T-helper 1 cell treated with Interleukin-12 subunit alpha and Interleukin-12 subunit beta and Interleukin-4 antibody, amounts not matched to agents 30 ng/mL and 1 ng/mL, for 36 hours (primary cell): ENCODE data around the gene CD48. TPM values are rescaled to one million over a fixed set of nuclear protein-coding genes. Genes with fewer than 3 reads are reported as not detected.

ENCODE experiments used
- intact Hi-C: fragments of 100-400 bp; cut with micrococcal nuclease; formaldehyde crosslinking; loops from one replicate; pipeline ENCODE4 v1.15.1; 2024
- total RNA-seq: library from RNA; stranded (reverse); gene quantifications from 2 replicates; pipeline ENCODE4 v1.2.3, GENCODE V29; 2022

The CD48 gene
- total RNA-seq, 1 donor from 2014 or later: 235 TPM

DNA sequence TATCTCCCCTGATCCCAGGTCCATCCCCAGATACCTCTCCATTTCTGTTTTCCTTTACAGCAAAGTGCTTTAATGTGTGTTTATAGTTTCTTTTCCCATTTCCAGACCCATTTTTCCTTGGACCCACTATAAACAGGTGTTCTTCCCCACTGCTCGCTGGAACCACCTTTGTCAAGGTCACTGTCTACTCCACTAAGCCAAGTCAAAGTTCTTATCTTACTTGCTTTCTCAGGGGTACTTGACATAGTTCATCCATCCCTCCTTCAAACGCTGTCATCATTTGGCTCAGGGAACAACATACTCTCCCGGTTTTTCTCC lies 73.1 kb downstream of the CD48 start:
- intact Hi-C loops: loop anchor here (1.0 to 2.0 kb wide), 5 partner anchors 9 to 480 kb away; partner anchors contain the start of genes CD48, NIT1, PFDN2 and SLAMF1

DNA sequence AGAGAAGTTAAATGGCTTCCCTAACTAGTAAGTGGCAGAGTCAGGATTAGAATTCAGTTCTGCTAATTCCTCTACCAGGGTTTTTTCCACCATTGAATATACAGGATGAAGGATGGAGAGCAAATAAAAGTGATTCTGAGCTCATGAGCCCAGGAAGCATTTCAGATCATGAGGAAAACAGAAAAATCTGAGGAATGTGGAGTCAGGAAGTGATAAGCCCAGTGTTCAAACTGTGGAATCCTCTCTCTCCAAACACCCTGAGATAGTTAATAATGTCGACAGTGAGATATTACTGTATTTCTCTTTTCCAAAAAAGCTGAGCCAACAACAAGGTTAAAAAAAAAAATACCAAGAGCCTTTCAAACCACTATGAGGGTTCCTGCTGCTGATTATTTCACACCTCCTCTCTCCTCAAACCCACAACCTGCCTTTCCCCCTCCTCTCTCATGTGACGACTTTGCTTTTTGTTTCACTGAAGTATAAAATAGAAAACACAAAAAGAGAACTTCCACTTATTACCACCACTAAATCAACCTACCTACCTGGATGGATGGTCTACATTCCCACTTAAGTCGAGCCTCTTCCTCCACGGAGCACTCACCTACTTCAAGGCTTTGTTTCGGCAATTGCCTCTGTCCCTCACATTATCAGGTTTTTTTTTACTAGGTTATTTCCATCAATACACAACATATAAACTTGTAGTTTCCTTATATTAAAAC lies 73.6 kb downstream of the CD48 start:
- intact Hi-C loops: loop anchor here (1.0 to 2.0 kb wide), 5 partner anchors 9 to 481 kb away; partner anchors contain the start of genes CD48, NIT1, PFDN2 and SLAMF1

DNA sequence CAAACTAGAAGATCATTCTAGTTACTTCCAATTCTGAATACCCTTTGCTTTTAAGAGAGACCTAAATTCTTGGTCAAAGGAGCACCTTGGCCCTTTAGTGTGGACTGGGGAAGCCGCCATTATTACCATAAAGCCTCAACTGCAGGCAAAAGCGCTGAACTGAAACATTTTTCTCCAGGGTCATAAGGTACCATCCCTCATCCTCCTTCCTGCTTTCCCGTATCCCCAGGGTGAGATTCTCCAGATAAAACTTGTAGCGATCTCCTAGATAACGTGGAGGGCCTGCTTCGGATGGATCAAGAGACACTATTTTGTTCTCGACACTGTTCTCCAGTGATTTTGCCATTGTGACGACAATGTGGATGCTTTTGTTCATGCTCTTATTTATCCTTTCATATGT lies 74.6 kb downstream of the CD48 start:
- intact Hi-C loops: no loop called here

DNA sequence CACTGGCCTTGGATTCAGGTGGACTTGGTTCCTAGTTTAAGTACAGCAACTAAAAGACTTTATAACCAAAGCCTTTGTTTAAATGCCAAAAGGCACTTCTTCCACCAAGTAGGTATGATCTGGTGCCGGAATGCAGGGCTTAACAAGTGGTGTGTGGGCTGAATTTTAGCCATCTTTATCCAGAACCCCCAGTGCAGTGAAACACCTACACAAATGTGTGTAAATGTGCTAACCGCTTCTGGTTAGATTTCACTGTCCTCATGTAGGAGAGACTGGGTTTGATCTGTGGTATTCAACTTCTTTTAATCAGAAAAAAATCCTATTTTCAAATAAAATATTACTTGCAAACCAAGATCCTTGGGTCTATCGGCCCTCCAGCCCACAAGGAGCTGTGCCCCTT lies 75.1 kb downstream of the CD48 start:
- intact Hi-C loops: no loop called here

GRCh38 chr1:160636076-160636475 lies 75.5 kb downstream of the CD48 start:
- intact Hi-C loops: no loop called here

- intact Hi-C loops: no loop called here
These were observed 76.8 kb downstream of the CD48 start for GRCh38 chr1:160634543-160635491.

GRCh38 chr1:160633330-160633903 lies 78.2 kb downstream of the CD48 start:
- intact Hi-C loops: no loop called here

DNA sequence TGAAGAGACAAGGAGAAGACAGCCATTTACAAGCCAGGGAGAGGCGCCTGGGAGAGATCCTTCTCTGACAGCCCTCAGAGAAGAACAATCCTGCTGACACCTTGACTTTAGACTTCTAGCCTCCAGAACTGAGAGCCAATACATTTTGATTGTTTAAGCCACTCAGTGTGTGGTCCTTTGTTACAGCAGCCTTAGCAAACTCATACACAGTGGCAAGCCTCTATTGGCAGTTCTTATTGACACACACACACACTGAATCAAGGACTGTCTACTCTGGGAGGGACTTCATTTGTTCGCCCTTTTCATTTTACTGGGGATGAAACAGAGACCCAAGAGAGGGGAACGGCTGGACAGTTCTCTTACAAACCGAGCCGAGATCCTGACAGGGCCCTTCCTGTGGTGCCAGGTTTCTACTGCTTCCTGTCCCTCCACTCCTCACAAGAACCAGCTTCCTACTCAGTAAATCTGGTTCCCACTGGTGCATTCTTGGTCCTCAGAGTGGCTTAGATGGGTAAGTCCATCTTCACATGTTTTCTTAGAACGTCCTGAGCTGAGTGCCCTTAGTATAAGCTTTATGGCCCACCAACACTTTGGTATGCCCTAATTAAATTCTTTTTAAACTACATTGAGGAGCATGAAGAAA lies 79.5 kb downstream of the CD48 start:
- intact Hi-C loops: no loop called here

DNA sequence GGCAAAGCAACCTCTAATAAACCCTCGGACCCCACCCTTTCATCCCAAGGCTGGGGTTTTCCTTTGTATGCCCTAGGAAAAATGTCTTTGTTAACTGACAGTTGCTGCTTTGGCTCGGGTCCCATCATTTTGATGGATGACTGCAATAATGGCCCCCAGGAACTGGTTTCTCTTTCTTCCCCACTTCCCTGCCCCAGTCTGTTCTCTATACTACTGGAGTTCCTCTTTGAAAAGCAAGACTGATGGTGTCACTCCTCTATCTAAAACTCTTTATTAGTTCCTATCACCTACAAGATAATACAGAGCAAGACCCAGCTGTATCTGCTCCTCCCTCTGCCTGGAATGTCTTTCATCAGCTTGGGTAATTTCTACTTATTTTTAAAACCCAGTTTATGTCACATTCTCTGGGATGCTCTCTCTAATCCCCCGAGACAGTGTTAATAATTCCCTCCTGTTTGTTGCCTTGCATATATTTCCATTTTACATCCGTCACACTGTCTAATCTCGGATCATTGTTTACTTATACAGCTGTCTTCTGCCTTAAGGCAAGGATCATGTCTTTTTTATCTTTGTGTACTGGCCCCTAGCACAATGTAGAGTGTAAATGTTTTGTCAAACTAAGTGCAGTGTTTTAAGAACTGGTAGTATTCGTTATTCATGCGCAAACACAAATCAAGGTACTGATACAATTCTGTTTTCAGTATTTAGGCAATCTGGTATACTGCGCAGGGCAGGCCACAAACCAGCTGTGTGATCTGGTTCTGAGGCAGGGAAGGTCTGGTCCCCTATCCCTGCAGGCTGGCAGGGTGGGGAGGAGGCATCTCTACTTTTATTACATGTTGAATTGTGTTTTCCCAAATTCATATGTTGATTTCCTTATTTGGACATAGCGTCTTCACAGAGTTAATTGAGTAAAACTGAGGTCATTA lies 80.8 kb downstream of the CD48 start:
- intact Hi-C loops: no loop called here

- intact Hi-C loops: loop anchor here (1.0 to 10.0 kb wide), 7 partner anchors 8 to 705 kb away; partner anchors contain the start of genes DCAF8 and TAGLN2
These were observed 82.1 kb downstream of the CD48 start for GRCh38 chr1:160629286-160630210.

DNA sequence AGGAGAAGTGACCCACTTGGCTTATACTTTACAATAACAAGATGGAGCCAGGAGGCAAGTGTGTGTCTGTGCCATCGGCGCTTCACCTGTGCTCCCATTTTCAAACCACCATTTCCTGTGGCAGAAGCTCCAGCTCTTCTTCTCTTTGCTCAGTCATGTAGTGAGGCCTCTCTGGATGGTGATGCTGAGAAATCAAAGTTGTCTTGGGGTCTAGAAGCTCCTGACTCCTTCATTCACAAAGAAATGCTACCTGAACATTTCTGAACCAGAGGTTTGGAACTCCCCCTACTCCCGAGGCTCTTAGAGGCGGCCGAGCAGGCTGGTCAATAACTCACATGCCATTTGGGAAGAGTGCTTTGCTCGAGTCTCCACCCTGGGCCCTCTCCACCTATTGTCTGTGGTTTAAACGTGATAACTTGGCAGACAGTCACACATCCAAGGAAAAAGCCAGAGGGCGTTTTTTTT lies 82.8 kb downstream of the CD48 start:
- intact Hi-C loops: loop anchor here (1.0 to 10.0 kb wide), 7 partner anchors 8 to 704 kb away; partner anchors contain the start of genes DCAF8 and TAGLN2

Other genes with a start within 250 kb of the CD48 start
- gene SLAMF6, start 188.6 kb downstream of the CD48 start, total RNA-seq: 34.0 and 35.2 TPM in 2 replicates
- 21.1 and 25.4 TPM in 2 replicates for gene CD84, start 132.3 kb downstream of the CD48 start, total RNA-seq
- gene SLAMF1, start 64.8 kb downstream of the CD48 start, total RNA-seq: 126 and 127 TPM in 2 replicates
- 56.4 and 60.1 TPM in 2 replicates for gene SLAMF7, start 27.4 kb upstream of the CD48 start, total RNA-seq
- 3.0 and 3.9 TPM in 2 replicates for gene LY9, start 84.4 kb upstream of the CD48 start, total RNA-seq
- gene CD244, start 151.1 kb upstream of the CD48 start, total RNA-seq: 1.9 and 2.2 TPM in 2 replicates
- gene ITLN1, start 173.4 kb upstream of the CD48 start, total RNA-seq: not detected in 2 replicates
- not detected in 2 replicates for gene ITLN2, start 243.0 kb upstream of the CD48 start, total RNA-seq